OCI-LY3 (cell line): Measurements from ENCODE around the gene MOV10.
"Not testable (repeated sequence)": the region's sequence is repeated elsewhere in the genome, so short reads cannot be mapped to it uniquely, and the experiment has no call there.

Source experiments
- H2AFZ ChIP-seq: fragments of 200-600, 300-600 bp; shearing (Covaris generic); 2 replicates; pipeline ENCODE4 v1.6.0; 2014; ENCODE audit warnings: antibody characterized with exemption, low read depth, low read length
- H3K27ac ChIP-seq: fragments of 200-600, 300-600 bp; sonication (generic); 2 replicates; pipeline ENCODE4 v1.5.1; 2014; ENCODE audit warnings: mild to moderate bottlenecking, low read length, moderate library complexity, mixed read lengths
- H3K27me3 ChIP-seq: fragments of 200-600, 300-600 bp; sonication (generic); 2 replicates; pipeline ENCODE4 v1.6.1; 2014; ENCODE audit warnings: low read depth, low read length, mixed read lengths
- H3K36me3 ChIP-seq: fragments of 200-600, 300-600 bp; sonication (generic); replicated peaks from 2 replicates; pipeline ENCODE3; 2014; ENCODE audit warnings: low read depth, low read length, mixed read lengths
- H3K4me1 ChIP-seq: fragments of 300-600, 200-600 bp; sonication (generic); 2 replicates; pipeline ENCODE4 v1.6.1; 2014; ENCODE audit warnings: low read length, mixed read lengths
- H3K4me2 ChIP-seq: fragments of 200-600, 300-600 bp; sonication (generic); 2 replicates; pipeline ENCODE4 v1.6.1; 2014; ENCODE audit warnings: low read length, mixed read lengths
- H3K4me3 ChIP-seq: fragments of 300-600, 200-600 bp; sonication (generic); 2 replicates; pipeline ENCODE4 v1.5.1; 2014; ENCODE audit warnings: antibody characterized with exemption, mild to moderate bottlenecking, low read length, moderate library complexity
- H3K79me2 ChIP-seq: fragments of 300-600, 200-600 bp; shearing (Covaris generic); 2 replicates; pipeline ENCODE4 v1.6.1; 2014; ENCODE audit warnings: mild to moderate bottlenecking, low read length, mixed read lengths
- H3K9ac ChIP-seq: fragments of 300-600, 200-600 bp; shearing (Covaris generic); 2 replicates; pipeline ENCODE4 v1.6.0; 2014; ENCODE audit warnings: mild to moderate bottlenecking, low read length, moderate library complexity
- H3K9me3 ChIP-seq: fragments of 200-600, 300-600 bp; shearing (Covaris generic); 2 replicates; pipeline ENCODE4 v1.6.1; 2014; ENCODE audit warnings: low read length, mixed read lengths; ENCODE audit not compliant: insufficient read depth
- H4K20me1 ChIP-seq: fragments of 200-600, 300-600 bp; sonication (generic); 2 replicates; pipeline ENCODE4 v1.6.1; 2016; ENCODE audit warnings: low read length, mixed read lengths; ENCODE audit not compliant: insufficient read depth
- CTCF ChIP-seq: fragments of 200-600, 300-600 bp; sonication (generic); IDR thresholded peaks from 2 replicates; pipeline ENCODE4 v1.5.1; 2014; ENCODE audit warnings: antibody characterized with exemption, low read length, low read depth
- EZH2phosphoT487 ChIP-seq: fragments of 200-600 bp; shearing (Covaris generic); IDR thresholded peaks from 2 replicates; pipeline ENCODE4 v1.6.1; 2018; ENCODE audit warnings: antibody characterized with exemption, mixed run types, low read depth

Gene MOV10

GRCh38 chr1:112721966-112722524, 47.6 kb downstream of the MOV10 start:
- H3K27me3 ChIP-seq: peaks cover 7% of the 10 kb centered on the region; the same call in 1 of the 2 replicates
- no peaks in the 10 kb centered on the region for H3K79me2 ChIP-seq
- H3K36me3 ChIP-seq: no peaks in the 10 kb centered on the region
- H3K9ac ChIP-seq: no peak overlapping the region
- H3K9me3 ChIP-seq: no peaks in the 10 kb centered on the region
- H3K4me3 ChIP-seq: no peak overlapping the region
- H3K4me1 ChIP-seq: peaks cover 15% of the 10 kb centered on the region
- no peak for TF ChIP-seq EZH2phosphoT487
- TF ChIP-seq CTCF: no peak
- H4K20me1 ChIP-seq: no peaks in the 10 kb centered on the region
- no peak overlapping the region for H2AFZ ChIP-seq
- no peak overlapping the region for H3K4me2 ChIP-seq
- no peak overlapping the region for H3K27ac ChIP-seq

- Histone ChIP-seq H4K20me1 (no peaks in the 10 kb centered on the region), H3K27ac (no peak overlapping the region), H2AFZ (no peak overlapping the region), H3K9me3 (no peaks in the 10 kb centered on the region), H3K4me3 (no peak overlapping the region), H3K4me2 (no peak overlapping the region), H3K27me3 (peaks cover 7% of the 10 kb centered on the region; the same call in 1 of the 2 replicates), H3K36me3 (no peaks in the 10 kb centered on the region), H3K79me2 (no peaks in the 10 kb centered on the region), H3K9ac (no peak overlapping the region), H3K4me1 (peaks cover 7% of the 10 kb centered on the region)
- TF ChIP-seq EZH2phosphoT487 (no peak), CTCF (no peak)
Measured at GRCh38 chr1:112722601-112723510, 48.4 kb downstream of the MOV10 start.

GRCh38 chr1:112723511-112723839, 49.0 kb downstream of the MOV10 start:
- Histone ChIP-seq H3K9ac (no peak overlapping the region), H4K20me1 (no peaks in the 10 kb centered on the region), H2AFZ (no peak overlapping the region), H3K27me3 (peaks cover 7% of the 10 kb centered on the region; the same call in 1 of the 2 replicates), H3K79me2 (no peaks in the 10 kb centered on the region), H3K4me2 (no peak overlapping the region), H3K9me3 (no peaks in the 10 kb centered on the region), H3K4me3 (no peak overlapping the region), H3K4me1 (0 out of 2 replicates have a peak, but pooled peaks cover 2% of the 10 kb centered on the region), H3K27ac (no peak overlapping the region), H3K36me3 (no peaks in the 10 kb centered on the region)
- TF ChIP-seq CTCF (no peak), EZH2phosphoT487 (no peak)

- H3K4me2 ChIP-seq, H3K79me2 ChIP-seq, H3K9ac ChIP-seq, H3K36me3 ChIP-seq, H3K9me3 ChIP-seq, H3K4me1 ChIP-seq, H4K20me1 ChIP-seq, H3K27me3 ChIP-seq, H2AFZ ChIP-seq, H3K4me3 ChIP-seq, H3K27ac ChIP-seq: not testable (repeated sequence)
Measured at GRCh38 chr1:112724240-112724639, 49.8 kb downstream of the MOV10 start.
